NCI-H1105 (cell line): ENCODE results near the gene DDX1.

Experiments used
- DNase-seq: peaks from one replicate; lab custom pipeline; 2025; lab: John Stamatoyannopoulos, UW

Gene DDX1

DNA sequence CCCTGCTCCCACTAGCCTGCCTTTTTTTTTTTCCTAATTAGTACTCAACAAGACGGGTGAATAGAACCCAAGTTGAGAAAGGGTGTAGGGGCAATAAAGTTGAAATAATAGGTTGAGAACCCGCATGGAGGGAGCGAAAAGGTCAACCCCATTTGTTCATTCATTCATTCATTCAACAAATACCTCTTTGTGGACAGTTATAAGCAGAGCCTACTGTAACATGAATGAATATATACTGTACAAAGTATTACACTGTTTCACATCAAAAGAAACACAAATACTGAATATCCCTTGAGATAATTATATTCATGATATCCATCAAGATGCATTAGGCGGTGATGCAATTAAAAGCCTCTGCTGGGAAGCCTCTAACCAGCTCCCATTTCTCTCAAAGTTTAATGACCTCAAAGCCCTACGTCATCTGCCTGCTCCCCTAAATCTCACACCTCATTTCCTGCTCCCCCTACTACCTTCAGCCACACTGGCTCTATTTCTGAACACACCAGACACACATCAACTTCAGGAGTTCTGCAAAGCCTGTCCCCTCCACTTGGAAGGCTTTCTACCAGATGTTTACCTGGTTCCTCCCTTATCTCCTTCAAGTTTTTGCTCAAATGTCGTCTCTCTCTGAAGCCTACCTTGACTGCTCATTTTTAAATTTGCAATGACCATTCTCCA lies 29.2 kb upstream of the DDX1 start:
- no peak for DNase-seq

DNA sequence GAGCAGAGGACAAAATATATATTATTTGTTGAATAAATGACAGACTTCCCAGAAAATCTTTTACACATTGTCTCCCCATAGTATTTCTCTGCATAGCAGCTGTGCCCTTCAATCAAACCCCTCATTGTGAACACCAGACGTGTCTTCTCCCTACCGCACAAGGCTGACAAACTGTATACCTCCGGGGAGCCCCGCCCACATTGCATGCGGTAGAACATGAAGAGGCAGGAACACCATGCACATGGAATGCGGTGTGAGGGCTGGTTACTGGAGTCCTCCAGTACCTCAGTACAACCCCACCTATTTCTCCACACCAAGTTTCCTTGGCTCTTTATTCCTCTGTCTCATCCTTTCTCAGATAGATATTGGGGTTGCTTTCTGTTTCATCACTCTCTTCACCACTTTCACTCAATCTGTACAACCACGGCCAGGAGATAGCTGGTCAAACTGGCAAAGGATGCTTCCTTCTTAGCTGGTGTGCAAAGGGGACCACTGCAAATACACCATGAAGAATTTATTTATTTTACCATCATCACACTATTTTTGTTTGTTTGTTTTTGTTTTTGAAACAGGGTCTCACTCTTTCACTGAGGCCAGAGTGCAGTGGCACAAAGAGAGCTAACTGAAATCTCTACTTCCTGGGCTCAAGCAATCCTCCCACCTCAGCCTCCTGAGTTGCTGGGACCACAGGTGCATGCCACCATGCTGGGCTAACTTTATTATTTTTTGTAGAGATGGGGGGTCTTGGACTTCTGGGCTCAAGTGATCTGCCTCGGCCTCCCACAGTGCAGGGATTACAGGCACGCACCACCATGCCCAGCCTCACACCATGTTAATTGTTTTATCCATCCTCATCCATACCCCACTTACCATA lies 28.2 kb upstream of the DDX1 start:
- no peak for DNase-seq

DNA sequence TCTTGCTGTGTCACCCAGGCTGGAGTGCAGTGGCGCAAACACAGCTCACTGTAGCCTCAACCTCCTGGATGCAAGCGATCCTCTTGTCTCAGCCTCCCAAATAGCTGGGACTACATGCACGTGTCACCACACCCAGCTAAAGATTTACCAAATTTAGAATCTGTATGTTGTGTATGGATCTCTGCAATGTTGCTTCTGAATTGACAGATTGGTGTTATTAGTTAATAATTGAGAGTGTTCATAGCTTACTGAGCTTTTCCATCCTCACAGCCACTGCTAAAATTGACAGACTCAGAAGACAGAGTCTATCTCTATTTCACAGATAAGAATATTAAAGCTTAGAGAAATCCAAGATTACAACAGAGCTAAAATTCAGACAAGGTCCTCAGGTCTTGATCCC lies 26.3 kb upstream of the DDX1 start:
- no peak for DNase-seq

DNA sequence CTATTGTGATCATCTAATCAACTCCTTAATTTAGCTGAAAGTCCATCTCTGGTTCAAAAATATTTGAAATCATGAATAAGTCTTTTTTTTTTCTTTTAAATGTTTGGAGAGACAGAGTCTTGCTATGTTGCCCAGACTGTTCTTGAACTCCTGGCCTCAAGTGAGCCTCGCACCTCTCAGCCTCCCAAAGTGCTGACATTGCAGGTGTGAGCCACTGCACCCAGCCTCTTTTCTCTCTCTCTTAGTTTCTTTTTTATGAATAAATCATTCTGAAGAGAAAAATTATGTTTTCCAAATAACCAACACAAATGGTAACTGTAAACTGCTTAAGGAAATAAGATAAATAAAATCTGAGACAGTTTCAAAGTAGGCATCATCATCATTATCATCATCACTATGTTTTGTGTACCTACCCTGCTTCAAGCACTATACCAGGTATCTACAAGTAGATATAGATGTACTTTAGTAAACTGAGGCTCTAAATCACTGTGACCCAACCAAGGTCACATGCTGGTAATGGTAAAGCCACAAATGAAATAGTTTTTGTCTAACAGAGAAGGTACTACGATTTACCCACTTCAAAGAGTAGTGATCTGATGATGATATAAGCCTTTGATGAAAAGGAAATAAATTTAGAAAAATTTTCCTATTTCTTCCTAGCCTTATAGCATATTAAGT lies 25.5 kb upstream of the DDX1 start:
- DNase-seq, result no peak

DNA sequence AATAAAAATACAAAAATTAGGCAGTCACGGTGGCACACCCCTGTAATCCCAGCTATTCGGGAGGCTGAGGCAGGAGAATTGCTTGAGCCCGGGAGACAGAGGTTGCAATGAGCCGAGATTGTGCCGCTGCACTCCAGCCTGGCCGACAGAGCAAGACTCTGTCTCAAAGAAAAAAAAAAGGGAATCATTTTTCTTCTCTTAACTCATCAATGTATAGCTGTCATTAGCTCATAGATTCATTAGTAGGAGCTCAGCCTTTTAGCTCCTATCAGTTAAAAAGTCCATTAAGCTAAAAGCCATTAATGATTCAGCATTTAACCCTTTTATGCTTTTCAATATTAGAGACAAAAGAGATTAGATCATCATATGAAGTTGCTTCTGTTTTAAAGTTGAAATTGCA lies 24.8 kb upstream of the DDX1 start:
- no peak for DNase-seq

DNA sequence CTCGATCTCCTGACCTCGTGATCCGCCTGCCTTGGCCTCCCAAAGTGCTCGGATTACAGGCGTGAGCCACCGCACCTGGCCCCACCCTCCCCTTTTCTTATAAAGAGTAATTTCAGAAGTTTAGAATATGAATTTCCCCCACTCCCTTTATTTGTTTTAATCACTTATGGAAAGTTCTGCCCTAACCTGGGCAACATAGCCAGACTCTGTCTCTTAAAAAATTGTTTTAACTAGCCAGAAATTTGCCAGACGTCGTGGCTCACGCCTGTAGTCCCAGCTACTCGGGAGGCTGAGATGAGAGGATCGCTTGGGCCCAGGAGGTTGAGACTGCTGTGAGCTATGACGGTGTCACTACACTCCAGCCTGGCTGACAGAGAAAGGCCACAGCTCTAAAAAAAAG lies 22.8 kb upstream of the DDX1 start:
- DNase-seq, result no peak

DNA sequence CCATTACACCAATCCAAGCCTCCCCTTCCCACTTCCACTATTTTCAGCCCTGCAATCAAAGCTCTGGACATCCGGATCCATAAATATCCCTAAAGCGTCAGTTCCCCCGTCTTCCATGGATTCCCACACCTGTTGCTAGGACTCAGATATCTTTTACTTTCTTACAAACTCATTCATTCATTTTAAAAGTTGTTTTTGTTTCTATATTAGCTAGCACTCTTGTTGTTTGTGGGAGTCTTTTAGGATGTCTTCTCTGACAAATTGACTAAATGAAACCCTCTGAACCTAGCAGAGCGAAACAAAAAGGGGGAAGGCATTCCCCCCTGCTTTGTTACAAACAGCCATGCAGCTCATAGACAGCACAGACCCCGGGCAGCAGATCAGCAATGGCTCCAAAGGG lies 21.6 kb upstream of the DDX1 start:
- no peak for DNase-seq

DNA sequence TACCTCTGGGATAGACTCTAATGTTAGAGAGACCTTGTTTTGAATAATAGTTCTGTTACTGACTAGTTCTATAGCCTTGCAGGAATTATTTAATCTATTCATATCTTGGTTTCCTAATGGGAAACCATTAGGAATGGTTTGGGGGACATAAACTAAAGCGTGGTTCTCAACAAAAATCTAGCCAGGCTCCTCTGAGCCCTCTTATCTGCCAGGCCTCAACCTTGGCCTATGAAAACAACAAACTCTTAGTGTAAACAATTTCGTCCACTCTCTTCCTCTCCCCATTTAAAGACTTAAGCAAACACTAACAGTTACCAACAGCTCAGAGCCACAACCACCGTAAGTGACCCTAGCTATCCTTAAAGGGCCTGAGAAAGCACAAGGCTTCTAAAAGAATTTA lies 19.9 kb upstream of the DDX1 start:
- DNase-seq, result no peak

DNA sequence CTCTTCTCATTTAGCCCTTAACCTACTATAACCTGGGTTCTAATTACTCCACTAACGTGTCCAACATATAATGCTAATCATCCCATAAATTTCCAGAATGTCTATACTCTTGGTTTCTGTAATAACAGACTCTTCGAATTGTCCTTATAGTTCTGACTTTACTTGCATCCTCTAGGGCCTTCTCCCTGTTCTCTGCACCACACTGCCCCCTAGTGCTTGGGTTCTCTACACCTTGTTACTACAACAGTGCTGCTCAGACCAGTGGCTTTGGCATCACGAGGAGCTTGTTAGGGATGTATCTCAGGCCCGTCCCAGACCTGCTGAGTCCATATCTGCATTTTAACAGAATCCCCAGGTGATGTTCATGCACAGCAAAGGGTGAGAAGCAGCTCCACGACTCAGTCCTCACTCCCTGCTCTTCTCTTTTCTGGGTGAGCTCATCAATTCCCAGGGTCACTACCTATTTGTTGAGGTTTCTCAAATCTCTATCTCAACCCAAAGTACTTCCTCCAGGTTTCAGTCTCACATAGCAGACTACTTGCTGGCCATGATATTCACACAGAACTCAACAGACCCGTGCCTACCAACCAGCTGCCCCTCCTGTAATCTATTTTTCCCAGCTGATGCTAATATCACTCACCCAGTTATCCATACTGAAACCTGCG lies 14.5 kb upstream of the DDX1 start:
- peak; percentile 57 for DNase-seq

DNA sequence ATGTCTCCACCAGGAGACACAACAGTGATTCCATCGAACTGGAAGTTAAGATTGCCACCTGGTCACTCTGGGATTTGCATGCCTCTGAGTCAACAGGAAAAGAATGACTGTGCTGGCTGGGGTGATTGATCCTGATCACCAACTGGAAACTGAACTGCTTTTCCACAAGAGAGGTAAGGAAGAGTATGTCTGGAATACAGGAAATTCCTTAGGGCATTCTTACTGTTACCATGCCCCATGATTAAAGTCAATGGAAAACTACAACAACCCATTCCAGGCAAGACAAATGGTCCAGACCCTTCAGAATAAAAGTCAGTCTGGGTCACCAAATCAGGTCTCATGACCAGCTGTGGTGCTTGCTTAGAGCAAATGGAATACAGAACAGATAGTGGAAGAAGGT lies 12.0 kb upstream of the DDX1 start:
- no peak for DNase-seq

DNA sequence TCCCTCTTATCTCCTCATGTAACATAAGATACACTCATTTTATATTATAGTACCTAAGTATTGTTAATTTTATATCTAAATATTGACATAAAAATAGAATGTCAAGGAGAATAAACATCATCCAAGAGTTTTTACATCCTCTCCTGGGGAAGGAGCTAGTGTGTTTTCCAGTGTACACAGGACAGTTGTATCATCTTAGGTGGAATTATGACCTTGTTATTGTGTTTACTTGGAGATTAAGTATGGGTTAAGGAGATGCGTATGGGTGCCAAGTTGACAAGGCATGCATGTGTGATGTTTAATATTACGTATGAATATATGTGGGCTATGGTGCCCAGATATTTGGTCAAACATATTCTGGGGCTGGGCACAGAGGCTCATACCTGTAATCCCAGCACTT lies 11.2 kb upstream of the DDX1 start:
- DNase-seq, result no peak

DNA sequence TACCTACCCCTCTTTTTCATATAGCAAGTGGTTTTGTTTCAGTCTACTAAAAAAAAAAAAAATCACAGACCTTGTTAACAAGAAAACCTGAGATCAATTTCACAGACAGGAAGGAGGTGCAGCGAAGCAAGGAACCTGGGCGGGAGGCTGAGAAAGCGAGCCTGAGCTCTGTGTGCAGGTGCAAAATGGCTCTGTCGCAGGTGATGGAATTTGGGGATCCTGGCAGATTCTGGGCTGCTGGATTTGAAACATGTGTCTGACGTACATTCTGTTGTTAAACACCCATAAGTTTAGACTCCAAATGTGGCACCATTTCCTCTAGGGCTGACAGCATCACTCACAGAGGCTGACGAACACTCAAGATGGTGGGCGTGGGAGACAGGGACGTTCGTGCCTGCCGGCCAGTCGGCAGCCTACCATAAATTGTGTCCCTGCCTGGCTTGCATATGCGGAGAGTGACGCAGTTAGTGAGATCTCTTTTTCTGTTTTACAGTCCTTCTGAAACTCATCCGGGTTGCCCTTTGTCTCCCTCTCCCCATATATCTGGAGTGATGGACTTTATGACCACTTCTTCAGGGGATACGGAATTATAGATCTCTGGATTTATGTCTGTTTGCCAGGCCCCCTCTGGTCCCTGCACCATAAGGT lies 8.8 kb upstream of the DDX1 start:
- no peak for DNase-seq

DNA sequence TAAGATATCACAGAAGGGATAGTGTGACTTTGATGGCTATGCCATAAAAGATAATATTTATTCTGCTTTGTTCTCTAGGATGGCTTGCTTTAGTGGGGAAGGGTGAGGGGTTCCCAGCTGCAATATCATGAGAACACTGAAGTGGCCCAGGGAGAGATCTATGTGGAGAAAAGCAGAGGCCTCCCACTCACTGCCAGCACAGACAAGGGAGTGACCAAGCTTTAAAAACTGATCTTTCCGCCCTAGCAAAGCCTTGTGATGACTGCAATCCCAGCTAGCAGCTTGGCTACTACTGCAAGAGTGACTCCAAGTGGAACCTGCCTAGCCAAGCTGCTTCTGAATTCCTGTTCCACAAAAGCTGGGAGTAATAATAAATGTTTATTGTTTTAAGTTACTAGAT lies 7.8 kb upstream of the DDX1 start:
- no peak for DNase-seq

DNA sequence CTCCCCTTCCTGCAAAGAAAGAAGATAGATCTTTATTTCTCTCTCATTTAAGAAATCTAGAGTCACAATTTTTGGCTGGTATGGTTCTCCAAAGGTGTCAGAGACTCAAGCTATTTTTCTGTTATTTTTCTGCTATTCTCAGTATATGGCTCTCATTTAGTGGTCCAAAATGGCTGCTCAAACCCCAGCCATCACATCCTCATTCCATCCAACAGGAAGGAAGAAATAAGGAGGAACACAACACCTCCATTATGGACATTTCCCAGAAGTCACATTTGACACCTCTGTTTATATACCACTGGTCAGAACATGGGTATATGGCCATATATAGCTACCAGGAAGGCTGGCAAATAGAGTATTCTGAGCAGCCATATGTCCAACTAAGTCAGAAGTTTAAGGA lies 7.4 kb upstream of the DDX1 start:
- DNase-seq, result no peak

DNA sequence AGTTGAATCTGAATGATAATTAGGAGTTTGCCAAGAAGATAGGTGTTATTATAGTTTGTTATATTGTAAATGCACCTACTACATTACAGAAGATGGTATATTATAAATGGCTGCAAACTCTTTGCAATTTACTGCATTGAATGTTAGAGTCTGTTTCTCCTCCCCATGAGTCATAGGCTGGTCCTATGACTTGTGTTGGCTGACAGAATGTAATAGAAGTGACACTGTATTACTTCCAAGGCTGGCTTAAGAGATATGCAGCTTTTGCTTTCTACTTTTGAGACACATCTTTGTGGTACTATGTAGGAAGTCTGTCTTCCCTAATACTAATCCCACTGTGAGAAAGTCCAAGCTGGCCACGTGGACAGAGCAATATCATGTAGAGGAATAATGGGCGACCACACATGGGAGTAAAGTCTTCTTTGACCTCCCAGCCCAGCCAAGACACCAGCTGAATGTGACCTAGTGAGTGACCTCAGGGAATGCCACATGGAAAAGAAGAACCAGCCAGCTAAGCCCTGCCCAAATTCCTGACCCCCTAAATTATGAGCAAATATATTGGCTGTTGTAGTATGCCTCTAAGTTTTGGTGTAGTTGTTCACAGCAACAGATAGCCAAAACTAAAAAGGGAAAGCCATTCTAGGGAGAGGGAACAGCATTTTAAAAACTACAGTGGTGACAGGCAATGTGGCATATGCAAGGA lies 6.8 kb upstream of the DDX1 start:
- no peak for DNase-seq

DNA sequence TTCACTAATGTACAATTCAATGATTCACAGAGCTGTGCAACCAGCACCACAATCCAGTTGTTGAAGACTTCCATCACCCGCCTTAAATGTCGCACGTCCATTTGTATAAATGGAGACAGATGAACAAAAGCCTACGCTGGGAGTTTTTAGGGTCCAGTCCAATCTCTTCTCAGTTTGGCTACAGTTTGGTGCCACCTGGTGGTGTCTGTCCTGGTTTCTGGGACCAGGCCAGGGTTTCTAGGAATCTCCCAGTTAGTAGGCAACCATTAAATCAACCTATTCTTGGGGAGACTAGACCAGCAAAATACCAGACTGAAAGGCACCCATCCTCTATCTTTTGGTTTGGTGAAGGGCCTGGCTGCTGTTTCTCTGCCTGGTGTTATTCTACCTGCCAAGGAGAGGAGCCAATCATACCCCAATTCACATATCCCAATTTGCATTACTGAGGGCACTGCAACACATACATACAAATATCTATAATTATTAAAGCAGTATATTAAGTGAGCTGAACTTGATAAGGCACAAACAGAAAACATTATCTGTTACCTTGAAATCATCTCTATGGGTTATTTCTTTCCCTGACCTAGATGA lies 3.2 kb upstream of the DDX1 start:
- DNase-seq, result peak; percentile 40

DNA sequence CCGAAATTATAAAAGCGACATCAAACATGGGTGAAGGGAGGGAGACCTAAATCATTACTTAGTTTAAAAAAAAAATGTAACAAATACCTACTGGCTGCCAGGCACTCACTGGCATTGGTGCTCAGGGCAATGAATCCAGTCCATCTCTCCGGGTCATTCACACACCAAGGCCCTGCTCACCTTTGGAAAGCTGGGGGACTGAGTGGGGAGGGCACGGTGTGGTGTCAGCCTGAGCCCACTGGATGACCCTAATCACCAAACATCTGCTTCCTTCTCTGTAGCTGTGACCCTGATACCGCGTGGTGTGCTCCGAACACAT lies 336 bp upstream of the DDX1 start:
- no peak for DNase-seq

DNA sequence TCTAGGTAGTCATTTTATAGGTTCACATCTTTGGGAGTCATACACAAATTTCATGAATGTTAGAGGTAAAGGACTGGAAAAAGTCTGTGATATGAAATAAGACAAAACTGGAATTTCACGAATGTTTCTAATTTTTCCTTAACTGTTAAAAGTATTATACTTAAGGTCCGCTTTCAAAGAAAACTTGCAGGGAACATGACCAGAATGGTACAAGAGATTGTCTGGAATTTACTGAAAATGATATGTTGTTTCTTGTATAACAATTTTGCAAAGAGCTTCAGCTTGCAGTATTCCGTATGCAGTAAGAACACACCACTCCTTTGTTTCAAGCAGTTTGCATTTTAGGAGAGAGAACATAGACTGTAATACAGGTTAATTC lies 1.6 kb downstream of the DDX1 start:
- no peak for DNase-seq

DNA sequence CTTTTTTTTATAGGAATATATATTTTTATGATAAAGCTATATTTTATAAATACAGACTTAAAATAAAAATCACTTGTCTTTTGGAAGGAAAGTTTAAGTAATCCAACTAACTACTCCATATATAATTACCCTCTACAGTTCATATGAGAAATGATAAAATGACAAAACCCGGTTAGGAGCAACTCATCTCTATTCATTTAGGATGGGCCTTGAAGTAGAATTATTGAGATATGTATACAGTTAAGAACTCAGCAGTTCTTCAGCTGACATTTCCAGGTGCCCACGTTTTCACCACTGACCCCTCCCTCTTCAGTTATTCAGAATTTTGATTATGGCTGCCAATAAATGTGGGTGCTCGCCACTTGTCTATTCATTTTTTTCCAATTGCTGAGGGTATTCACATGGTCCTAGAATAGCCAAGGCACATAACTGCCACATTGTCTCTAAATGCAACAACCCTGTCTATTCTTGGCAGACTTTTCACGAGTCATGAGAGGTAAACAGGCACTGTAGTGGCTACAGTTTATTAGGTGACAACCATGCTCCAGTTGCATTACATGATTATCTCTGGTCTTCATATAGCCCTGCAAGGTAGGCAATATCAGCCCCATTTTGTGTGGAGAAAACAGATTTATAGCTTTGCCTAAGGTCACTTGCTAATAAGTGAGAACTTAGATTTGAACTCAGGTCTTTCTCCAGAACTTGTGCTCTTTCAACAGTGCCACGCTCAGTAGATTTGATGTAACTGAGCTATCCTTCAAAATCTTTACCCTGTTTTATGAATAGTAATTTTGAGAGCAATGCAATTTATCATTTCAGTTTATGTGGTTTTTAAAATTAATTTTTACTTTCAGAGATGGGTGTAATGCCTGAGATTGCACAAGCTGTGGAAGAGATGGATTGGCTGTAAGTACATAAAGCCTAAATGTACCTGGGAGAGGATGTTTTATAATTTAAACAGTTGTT lies 2.9 kb downstream of the DDX1 start:
- DNase-seq, result no peak

DNA sequence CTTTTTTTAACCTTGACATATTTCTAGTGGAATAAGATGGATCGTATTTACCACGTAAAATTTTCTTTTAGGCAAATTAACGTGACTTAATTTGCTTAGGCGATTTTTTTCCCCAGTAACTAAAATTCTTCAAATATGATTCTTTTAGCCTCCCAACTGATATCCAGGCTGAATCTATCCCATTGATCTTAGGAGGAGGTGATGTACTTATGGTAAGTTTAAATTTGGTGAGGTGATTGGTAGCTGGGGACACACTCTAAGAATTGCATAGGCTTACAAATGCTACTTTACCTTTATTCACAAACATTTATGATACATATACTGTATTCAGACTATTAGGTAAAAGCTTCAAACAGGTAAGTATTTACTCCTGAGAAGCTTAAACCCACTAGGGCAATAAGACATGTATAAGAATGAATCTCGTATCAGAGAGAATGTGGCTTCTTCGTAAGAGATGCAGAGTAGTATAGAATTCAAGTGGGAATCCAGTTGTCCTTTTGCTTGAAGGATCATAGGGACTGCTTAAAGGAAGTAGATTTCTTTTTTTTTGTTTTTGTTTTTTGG lies 3.8 kb downstream of the DDX1 start:
- DNase-seq, result no peak
